Duodenal mucosa (tissue), 2 donors: ENCODE data around the gene DRC1.

Experiments used
- H3K27ac ChIP-seq: one replicate; pipeline ENCODE4 v1.7.0; 2013; ENCODE audit warnings: low read depth, low read length
- H3K27me3 ChIP-seq, 2 donors: one replicate each; pipeline ENCODE4 v1.7.0; 2013; ENCODE audit warnings: low read length in 2 of 2, control low read depth in 1 of 2; ENCODE audit not compliant: insufficient read depth in 2 of 2, control insufficient read depth in 1 of 2
- H3K36me3 ChIP-seq, 2 donors: one replicate each; pipeline ENCODE4 v1.7.0; 2013; ENCODE audit warnings: low read length in 2 of 2, control low read depth in 1 of 2; ENCODE audit not compliant: insufficient read depth in 2 of 2, control insufficient read depth in 1 of 2
- H3K4me1 ChIP-seq, 2 donors: one replicate each; pipeline ENCODE4 v1.7.0; 2013; ENCODE audit warnings: low read length in 2 of 2, control low read depth in 1 of 2; ENCODE audit not compliant: insufficient read depth in 2 of 2, control insufficient read depth in 1 of 2
- H3K4me3 ChIP-seq, 2 donors: one replicate each; pipeline ENCODE4 v1.7.0; 2013; ENCODE audit warnings: low read length in 2 of 2, low read depth in 1 of 2
- H3K9ac ChIP-seq, 2 donors: one replicate each; pipeline ENCODE4 v1.7.0; 2013; ENCODE audit warnings: low read length in 2 of 2, low read depth in 1 of 2
- H3K9me3 ChIP-seq, 2 donors: one replicate each; pipeline ENCODE4 v1.7.0; 2013; ENCODE audit warnings: low read length in 2 of 2, control low read depth in 1 of 2; ENCODE audit not compliant: control insufficient read depth in 1 of 2

The DRC1 gene

DNA sequence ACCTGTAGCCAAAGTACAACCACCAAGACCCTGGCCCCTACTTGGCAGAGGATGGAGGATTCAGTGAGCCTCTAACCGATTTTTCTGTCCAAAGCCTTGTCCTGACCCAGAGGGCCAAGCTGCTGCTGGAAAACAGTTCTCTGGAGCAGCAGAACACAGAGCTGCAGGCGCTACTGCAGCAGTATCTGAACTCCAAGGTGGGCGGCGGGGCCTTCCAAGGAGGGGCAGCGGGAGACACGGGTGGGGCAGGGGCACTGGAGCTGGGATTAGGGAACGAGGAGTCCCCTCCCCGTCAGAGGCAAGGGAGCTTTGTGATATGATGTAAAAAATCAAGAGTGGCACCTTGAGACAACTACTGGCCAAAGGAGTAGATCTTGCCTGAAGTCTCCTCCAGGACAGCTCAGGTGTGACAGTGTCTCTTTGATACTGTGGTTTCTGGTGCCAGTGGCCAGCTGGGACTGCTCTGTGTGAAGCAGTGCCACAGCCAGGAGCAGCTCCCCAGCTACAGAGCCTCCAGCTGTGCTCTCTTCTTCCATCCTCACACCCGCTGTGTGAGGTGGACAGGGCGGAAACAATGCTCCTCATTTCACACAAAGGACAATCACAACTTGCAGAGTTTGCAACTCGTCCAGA lies 53.4 kb downstream of the DRC1 start:
- H3K27me3 ChIP-seq, result no peaks in the 10 kb centered on the region
- no peak overlapping the region for H3K4me3 ChIP-seq
- H3K36me3 ChIP-seq, result no peaks in the 10 kb centered on the region
- H3K9me3 ChIP-seq, result no peaks in the 10 kb centered on the region
- H3K4me1 ChIP-seq, result peaks cover 26% of the 10 kb centered on the region in 2 donors
- no peak overlapping the region for H3K27ac ChIP-seq
- no peak overlapping the region for H3K9ac ChIP-seq

DNA sequence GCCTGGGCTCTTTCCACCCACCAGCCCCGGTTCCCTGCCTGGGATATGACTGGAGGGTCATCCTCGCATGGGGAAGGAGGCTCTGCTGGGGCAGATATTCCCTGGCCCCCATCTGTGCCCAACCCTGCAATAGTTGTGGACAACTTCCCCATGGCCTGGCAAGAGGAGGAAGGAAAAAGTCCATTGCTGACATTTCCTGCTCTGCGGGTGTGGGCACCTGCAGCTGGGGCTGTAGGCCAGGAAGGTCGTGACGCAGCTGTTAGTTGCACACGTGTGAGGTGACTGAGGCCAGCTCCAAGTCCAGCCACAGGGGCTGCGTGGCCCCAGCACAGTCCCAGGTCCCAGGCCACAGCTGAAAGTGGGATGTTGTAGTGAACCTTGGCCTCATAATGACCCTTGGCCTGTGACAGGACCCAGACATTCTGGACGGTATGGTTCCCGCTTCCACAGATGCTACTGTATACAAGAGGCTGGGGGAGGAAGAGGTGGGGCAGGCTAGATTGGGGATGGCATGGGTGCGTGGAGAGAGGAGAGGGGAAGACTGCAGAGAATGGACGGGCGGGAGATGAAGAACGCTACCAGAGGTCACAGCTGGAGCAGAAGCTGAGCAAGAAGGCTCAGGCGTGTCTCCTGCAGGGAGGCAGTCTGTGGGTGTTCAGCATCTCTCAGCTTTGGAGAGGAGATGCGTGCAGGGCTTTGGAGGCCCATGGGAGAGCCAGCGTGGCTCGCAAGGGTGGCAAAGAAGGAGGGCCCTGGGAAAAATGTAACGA lies 54.1 kb downstream of the DRC1 start:
- H3K27me3 ChIP-seq, result no peaks in the 10 kb centered on the region
- H3K4me1 ChIP-seq, result peaks cover 26% of the 10 kb centered on the region in 2 donors
- no peak overlapping the region for H3K9ac ChIP-seq
- no peaks in the 10 kb centered on the region for H3K36me3 ChIP-seq
- no peaks in the 10 kb centered on the region for H3K9me3 ChIP-seq
- no peak overlapping the region for H3K27ac ChIP-seq
- no peak overlapping the region for H3K4me3 ChIP-seq

DNA sequence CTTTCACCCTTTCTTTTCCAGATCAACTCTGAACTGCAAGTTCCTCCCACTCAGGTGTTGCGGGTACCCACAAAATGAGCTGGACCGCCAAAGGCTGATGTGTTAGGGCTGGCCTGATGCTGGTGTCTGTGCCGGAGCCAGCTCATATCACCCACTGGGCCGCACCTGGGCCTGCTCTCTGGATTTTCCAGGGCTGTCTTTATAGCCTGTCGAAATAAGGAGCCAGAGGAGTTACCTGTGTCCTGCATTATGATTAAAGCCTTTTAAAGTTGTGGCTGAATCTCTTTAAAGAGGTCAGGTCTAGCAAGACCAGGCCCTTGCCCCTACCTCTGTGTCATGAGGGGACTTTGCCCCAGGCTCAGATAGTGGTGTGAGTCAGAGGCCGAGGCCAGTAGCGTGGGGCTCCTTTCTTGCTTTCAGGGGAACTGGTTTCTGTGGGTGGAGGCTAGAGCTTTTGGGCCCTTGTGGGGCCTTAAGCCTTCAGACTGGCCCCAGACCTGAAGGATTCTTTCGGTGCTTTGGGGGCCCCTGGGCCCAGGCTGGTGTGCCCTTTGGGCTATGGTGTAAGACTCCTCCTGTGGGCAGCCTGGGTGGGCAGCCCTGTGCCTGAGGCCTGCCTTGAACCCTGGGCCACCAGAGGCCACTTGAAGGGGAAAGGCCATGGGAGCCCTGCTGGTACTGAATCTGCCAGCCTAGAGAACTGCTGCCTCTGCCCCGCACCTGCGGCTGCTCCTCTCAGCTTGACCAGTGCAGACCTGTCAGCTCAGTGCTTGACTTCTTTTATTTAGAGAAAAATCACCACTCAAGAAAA lies 54.9 kb downstream of the DRC1 start:
- H3K9me3 ChIP-seq, result no peaks in the 10 kb centered on the region
- H3K27me3 ChIP-seq, result no peaks in the 10 kb centered on the region
- H3K9ac ChIP-seq, result peak overlapping the region in 1 of 2 donors; percentile 26
- H3K36me3 ChIP-seq, result no peaks in the 10 kb centered on the region
- no peak overlapping the region for H3K4me3 ChIP-seq
- peaks cover 26% of the 10 kb centered on the region in 2 donors for H3K4me1 ChIP-seq
- H3K27ac ChIP-seq, result no peak overlapping the region

DNA sequence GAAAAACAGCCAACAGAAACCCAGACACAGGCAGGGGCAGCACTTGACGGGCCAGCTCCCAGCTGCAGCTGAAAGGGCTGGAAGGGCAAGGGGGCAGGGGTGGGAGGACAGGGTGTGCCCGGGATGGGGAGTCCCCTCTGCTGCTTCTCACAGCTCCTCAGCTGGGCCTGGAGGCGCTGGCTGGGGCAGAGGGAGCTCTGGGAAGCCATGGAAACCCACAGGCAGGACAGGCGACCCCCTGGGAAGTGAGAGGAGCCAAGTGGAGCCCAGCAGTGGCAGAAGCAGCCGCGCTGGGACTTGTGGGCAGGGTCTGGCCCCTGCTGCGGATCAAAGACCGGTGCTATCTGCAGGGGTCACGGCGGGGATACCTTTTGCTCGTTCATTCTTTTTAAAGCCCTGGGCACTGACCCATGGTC lies 55.5 kb downstream of the DRC1 start:
- Histone ChIP-seq H3K9ac (no peak overlapping the region), H3K27me3 (no peaks in the 10 kb centered on the region)

DNA sequence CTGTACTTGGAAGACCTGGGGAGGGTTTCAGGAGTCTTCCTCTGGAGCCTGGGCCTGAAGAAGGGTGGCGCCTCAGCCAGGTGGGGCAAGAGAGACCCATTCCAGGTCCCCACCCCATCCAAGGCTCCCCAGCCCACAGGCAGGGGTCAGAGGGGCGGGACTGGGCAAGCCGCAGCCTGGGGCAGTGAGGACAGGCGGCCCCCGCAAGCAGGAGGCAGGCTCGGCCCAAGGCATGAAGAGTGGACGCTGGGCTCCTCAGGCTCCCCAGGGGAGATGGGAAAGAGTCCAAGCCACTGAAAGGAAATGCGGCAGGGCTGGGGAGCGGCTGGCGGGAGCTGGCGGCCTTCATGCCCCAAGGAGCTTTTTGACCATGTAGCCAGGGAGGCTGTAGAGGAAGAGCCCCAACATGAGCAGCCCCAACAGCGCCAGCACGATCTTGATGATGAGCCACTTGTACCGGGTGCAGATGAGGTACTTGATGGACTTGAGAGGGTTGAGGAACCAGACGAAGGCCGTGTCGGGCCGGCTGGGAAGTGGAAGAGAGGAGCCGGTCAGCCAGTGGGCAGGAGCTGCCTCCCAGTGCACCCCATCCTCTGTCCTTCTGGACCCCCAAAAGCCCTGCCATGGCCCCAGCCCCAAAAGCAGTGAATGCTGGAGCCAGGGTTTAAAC lies 56.1 kb downstream of the DRC1 start:
- Histone ChIP-seq H3K27me3 (no peaks in the 10 kb centered on the region), H3K36me3 (no peaks in the 10 kb centered on the region), H3K27ac (no peak overlapping the region), H3K4me3 (no peak overlapping the region), H3K4me1 (peaks cover 26% of the 10 kb centered on the region in 2 donors), H3K9ac (no peak overlapping the region), H3K9me3 (no peaks in the 10 kb centered on the region)

More for the DNA sequence above, 55.5 kb downstream of the DRC1 start:
- Histone ChIP-seq H3K36me3 (no peaks in the 10 kb centered on the region), H3K4me3 (no peak overlapping the region), H3K27ac (no peak overlapping the region), H3K9me3 (no peaks in the 10 kb centered on the region), H3K4me1 (peaks cover 26% of the 10 kb centered on the region in 2 donors)

DNA sequence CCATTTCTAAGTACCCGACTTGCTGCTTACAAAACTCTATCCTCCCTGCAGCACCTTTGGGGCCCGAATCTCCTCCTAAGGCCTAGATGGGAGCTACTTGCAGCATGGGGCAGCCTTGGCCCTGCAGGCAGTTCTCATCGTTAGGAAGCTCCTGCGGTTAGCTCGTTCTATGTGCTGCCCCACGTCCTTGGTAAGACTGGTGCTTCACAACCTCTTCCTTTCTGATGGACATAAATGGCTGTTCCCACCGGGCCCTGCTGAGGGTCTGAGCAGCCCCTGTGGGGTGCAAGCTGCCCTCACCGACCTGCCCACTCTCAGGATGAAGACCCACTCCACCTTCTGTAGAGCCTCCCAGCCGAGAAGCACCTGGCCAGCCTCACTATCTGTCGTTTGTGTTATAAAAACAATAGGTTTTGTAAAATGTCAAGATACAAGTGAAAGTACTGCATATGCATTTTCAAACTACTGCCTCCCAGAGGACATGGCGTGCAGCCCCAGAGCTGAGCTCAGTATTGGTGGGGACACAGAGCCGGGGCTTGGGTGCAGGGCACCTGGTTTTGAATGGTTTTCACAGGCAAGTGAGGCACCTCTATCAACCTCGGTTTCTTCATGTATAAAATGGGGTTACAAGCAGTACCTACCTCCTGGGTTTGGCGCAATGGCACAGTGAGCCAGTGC lies 56.8 kb downstream of the DRC1 start:
- no peak overlapping the region for H3K27ac ChIP-seq
- H3K4me3 ChIP-seq, result no peak overlapping the region
- peaks cover 26% of the 10 kb centered on the region in 2 donors for H3K4me1 ChIP-seq

DNA sequence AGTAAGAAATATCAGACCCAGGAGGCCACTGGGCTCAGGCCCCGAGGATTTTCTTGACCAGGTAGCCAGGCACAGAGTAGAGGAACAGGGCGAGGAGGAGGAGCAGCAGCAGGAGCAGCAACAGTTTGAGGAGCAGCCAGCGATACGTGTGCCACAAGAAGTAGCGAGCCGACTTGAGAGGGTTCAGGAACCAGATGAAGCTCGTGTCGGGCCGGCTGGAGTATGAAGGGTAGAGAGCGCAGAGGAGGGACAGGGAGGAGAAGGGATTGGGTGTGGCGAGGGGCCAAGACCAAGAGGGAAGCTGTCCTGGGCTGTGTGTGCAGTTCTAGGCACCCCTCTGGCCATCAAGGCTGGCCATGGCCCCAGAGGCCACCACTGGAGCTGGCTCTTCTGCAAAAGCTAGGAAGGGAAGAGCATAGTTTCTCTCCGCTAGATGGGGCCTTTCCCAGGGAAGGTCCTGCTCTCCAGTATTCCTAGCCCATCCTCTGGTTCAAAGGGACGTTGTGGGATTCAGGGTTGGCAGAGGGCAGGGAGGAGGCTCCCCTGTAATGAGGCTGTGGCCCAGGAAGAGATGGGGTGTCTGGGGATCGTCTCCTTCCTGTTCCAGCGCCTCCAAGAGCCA lies 58.4 kb downstream of the DRC1 start:
- Histone ChIP-seq H3K4me3 (no peak overlapping the region), H3K9ac (no peak overlapping the region)

More for the DNA sequence above, 56.8 kb downstream of the DRC1 start:
- Histone ChIP-seq H3K9ac (no peak overlapping the region), H3K9me3 (no peaks in the 10 kb centered on the region), H3K27me3 (no peaks in the 10 kb centered on the region), H3K36me3 (no peaks in the 10 kb centered on the region)

DNA sequence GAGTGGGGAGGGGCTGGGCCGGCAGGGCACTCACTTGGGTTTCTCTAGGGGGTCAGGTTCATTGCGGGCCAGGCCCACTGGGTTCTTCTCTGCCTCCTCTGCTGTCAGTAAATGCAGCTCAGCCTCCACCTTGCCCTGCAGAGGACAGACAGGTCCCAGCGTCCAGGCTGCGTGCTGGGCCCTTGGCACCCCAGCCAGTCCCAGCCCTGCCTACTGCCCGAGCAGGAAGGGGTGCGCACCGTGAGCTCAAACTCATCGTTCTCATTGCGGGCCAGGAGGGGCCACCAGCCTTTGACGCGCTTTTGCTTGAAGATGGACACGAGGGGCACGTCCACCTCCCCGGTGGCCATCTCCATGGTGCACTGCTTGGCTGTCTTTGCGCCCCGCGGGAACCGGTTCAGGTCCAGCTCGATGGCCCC lies 58.9 kb downstream of the DRC1 start:
- Histone ChIP-seq H3K27me3 (no peaks in the 10 kb centered on the region), H3K27ac (no peak overlapping the region), H3K36me3 (no peaks in the 10 kb centered on the region), H3K4me1 (peaks cover 18 to 19% of the 10 kb centered on the region in 2 donors), H3K9me3 (no peaks in the 10 kb centered on the region), H3K9ac (no peak overlapping the region), H3K4me3 (no peak overlapping the region)

More for the DNA sequence above, 58.4 kb downstream of the DRC1 start:
- Histone ChIP-seq H3K36me3 (no peaks in the 10 kb centered on the region), H3K27me3 (no peaks in the 10 kb centered on the region), H3K9me3 (no peaks in the 10 kb centered on the region), H3K27ac (no peak overlapping the region), H3K4me1 (peaks cover 24% of the 10 kb centered on the region in 2 donors)

DNA sequence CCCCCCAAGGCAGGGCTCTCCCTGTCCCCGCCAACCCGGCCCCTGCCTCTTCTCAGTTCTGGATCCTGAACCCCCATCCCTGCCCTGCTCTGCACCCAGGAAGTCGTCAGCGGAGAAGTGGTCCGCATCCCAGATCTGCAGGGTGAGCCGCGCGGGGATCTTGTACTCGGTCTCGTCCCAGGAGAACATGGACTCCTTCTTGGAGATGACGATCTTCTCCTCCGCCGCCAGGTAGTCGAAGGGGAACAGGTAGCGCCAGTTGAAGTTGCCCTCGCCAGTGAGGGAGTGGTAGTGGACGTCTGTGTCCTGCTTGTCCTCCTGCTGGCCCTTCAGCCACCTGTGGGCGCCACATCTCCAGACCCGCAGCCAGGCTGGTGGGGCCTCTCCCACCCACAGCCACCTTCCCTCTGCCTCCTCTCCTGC lies 59.9 kb downstream of the DRC1 start:
- H3K9me3 ChIP-seq, result no peaks in the 10 kb centered on the region
- no peak overlapping the region for H3K4me3 ChIP-seq
- no peak overlapping the region for H3K27ac ChIP-seq
- no peaks in the 10 kb centered on the region for H3K36me3 ChIP-seq
- H3K27me3 ChIP-seq, result no peaks in the 10 kb centered on the region
- peaks cover 9% of the 10 kb centered on the region in 2 donors for H3K4me1 ChIP-seq
- no peak overlapping the region for H3K9ac ChIP-seq
